GM12878 (cell line): ENCODE data around the gene ADAMTSL1. TPM values are rescaled to one million over a fixed set of nuclear protein-coding genes. Genes with fewer than 3 reads are reported as not detected.

Experiments
- ATAC-seq: fragments of 200-7000 bp; cut with Tn5 transposase; 3 replicates; pipeline ENCODE4 v1.9.1; 2020; ENCODE audit warnings: mild to moderate bottlenecking, moderate library complexity
- BruUV-seq: library from RNA; stranded (reverse); fragments of 400-500 nt; replicated peaks from 2 replicates; lab custom pipeline; 2021; lab: Mats Ljungman, UMichigan
- CTCF ChIA-PET: fragments of 300-600 bp; sonication (Branson Sonifier 250); formaldehyde crosslinking; extraction: SDS; loops from one replicate; lab custom pipeline; 2021; ENCODE audit warnings: inconsistent platforms; lab: Yijun Ruan, JAX
- POLR2A ChIA-PET: fragments of 350-600 bp; formaldehyde crosslinking; extraction: SDS; loops from one replicate; lab custom pipeline; 2021; ENCODE audit warnings: inconsistent platforms; lab: Charles Lee
- RAD21 ChIA-PET: fragments of 300-600 bp; sonication (Branson Sonifier 250); formaldehyde crosslinking; loops from one replicate; lab custom pipeline; 2023; ENCODE audit warnings: antibody characterized with exemption; ENCODE audit not compliant: unreplicated experiment; lab: Charles Lee
- SMC1A ChIA-PET: fragments of 300-600 bp; sonication (Branson Sonifier 250); formaldehyde crosslinking; loops from one replicate; lab custom pipeline; 2023; ENCODE audit not compliant: unreplicated experiment, uncharacterized antibody; lab: Charles Lee
- DNase-seq: peaks from one replicate; pipeline ENCODE4 v3.0.0-alpha.2; 2011; ENCODE audit warnings: low read depth, low spot score
- FAIRE-seq: peaks from 3 replicates; lab custom pipeline; 2011; peaks lifted over from hg19 to GRCh38; lab: Jason Lieb, UNC
- H2AFZ ChIP-seq: 2 replicates; pipeline ENCODE4 v1.6.0; 2011; ENCODE audit warnings: low read depth, low read length, control low read depth; ENCODE audit not compliant: control insufficient read depth
- H3K27ac ChIP-seq: 2 replicates; pipeline ENCODE4 v1.5.1; 2011; ENCODE audit warnings: control low read depth; ENCODE audit not compliant: control insufficient read depth, insufficient read depth
- H3K27me3 ChIP-seq, 2 experiments: replicated peaks in 1 of 2; 2 replicates each; pipeline versions ENCODE4 v1.6.0 to v1.6.1; 2011; ENCODE audit warnings: low read length in 1 of 2; ENCODE audit not compliant: control insufficient read depth in 2 of 2, insufficient read depth in 2 of 2
- H3K36me3 ChIP-seq, 2 experiments: 2 replicates each; pipeline ENCODE4 v1.5.1; 2011; ENCODE audit warnings: low read length in 1 of 2; ENCODE audit not compliant: control insufficient read depth in 2 of 2, insufficient read depth in 2 of 2
- H3K4me1 ChIP-seq: 2 replicates; pipeline ENCODE4 v1.6.1; 2011; ENCODE audit warnings: mild to moderate bottlenecking, low read length, moderate library complexity, mixed read lengths; ENCODE audit not compliant: control insufficient read depth, insufficient read depth
- H3K4me2 ChIP-seq: 2 replicates; pipeline ENCODE4 v1.6.0; 2011; ENCODE audit warnings: control low read depth; ENCODE audit not compliant: control insufficient read depth, insufficient read depth
- H3K4me3 ChIP-seq: fragments of 200-600 bp; sonication (generic); 2 replicates; pipeline ENCODE4 v1.5.1; 2016
- H3K79me2 ChIP-seq: 2 replicates; pipeline ENCODE4 v1.6.0; 2011; ENCODE audit warnings: low read length; ENCODE audit not compliant: control insufficient read depth, insufficient read depth
- H3K9ac ChIP-seq: 2 replicates; pipeline ENCODE4 v1.8.0; 2011; ENCODE audit warnings: low read length, control low read depth, mixed read lengths; ENCODE audit not compliant: control insufficient read depth, insufficient read depth
- H3K9me3 ChIP-seq: replicated peaks from 3 replicates; pipeline ENCODE4 v1.5.1; 2011; ENCODE audit warnings: mild to moderate bottlenecking, low read length; ENCODE audit not compliant: control insufficient read depth, insufficient read depth
- H4K20me1 ChIP-seq: 2 replicates; pipeline ENCODE4 v1.6.0; 2011; ENCODE audit not compliant: control insufficient read depth, insufficient read depth
- CBX3 ChIP-seq: fragments of 200-600 bp; sonication (generic); IDR thresholded peaks from 2 replicates; pipeline ENCODE4 v1.6.1; 2016; ENCODE audit warnings: low read depth, borderline replicate concordance
- EGR1 ChIP-seq, 2 experiments: IDR thresholded peaks; 1 replicate in 1 of 2; 2 replicates in 1 of 2; pipeline ENCODE4 v1.6.1; 2011 to 2012; ENCODE audit warnings: low read depth in 2 of 2, low read length in 2 of 2, borderline replicate concordance in 1 of 2, mild to moderate bottlenecking in 1 of 2, moderate library complexity in 1 of 2
- ESRRA ChIP-seq: IDR thresholded peaks from 2 replicates; pipeline ENCODE4 v1.6.1; 2012; ENCODE audit warnings: mild to moderate bottlenecking, low read length, improper control_type of control experiment
- HDAC6 ChIP-seq: fragments of 200-600 bp; sonication (generic); IDR thresholded peaks from one replicate; pipeline ENCODE4 v1.8.0; 2017; ENCODE audit warnings: antibody characterized with exemption; ENCODE audit not compliant: unreplicated experiment
- MYC ChIP-seq: IDR thresholded peaks from 2 replicates; pipeline ENCODE4 v1.6.1; 2011; ENCODE audit warnings: mild to moderate bottlenecking, low read length, moderate library complexity, inconsistent platforms; ENCODE audit not compliant: insufficient read depth, insufficient replicate concordance, insufficient read length, severe bottlenecking
- NRF1 ChIP-seq: conservative IDR thresholded peaks from 2 replicates; pipeline ENCODE4 v1.6.1; 2011; ENCODE audit warnings: mild to moderate bottlenecking, low read depth, low read length, improper control_type of control experiment
- POU2F2 ChIP-seq: IDR thresholded peaks from 3 replicates; pipeline ENCODE4 v1.6.1; 2011; ENCODE audit warnings: low read depth, mild to moderate bottlenecking, low read length, borderline replicate concordance
- SMAD5 ChIP-seq: IDR thresholded peaks from 2 replicates; pipeline ENCODE4 v1.6.1; 2016; ENCODE audit warnings: antibody characterized with exemption, low read depth
- TCF3 ChIP-seq: IDR thresholded peaks from 2 replicates; pipeline ENCODE4 v1.6.1; 2012; ENCODE audit warnings: low read depth, mild to moderate bottlenecking, low read length, borderline replicate concordance; ENCODE audit not compliant: insufficient read depth
- ZNF384 ChIP-seq: IDR thresholded peaks from 2 replicates; pipeline ENCODE4 v1.6.1; 2012; ENCODE audit warnings: low read depth, mild to moderate bottlenecking, low read length, improper control_type of control experiment, borderline replicate concordance
- WGBS: methylation state at CpG from one replicate; pipeline ENCODE4 v1.1.6; 2016; ENCODE audit warnings: low lambda C conversion rate; ENCODE audit not compliant: insufficient replicate concordance, insufficient coverage; ENCODE audit errors: missing lambda C conversion rate; 5-methylcytosine and 5-hydroxymethylcytosine counted together
- in situ Hi-C: fragments of 300-500 bp; cut with MboI; formaldehyde crosslinking; loops from 9 replicates; pipeline ENCODE4 v1.14.3; 2018; ENCODE audit warnings: mixed read lengths
- intact Hi-C: fragments of 100-400 bp; cut with micrococcal nuclease; formaldehyde crosslinking; loops from one replicate; pipeline ENCODE4 v1.14.2; 2022; ENCODE audit not compliant: unreplicated experiment
- polyA plus RNA-seq, 11 experiments: library from polyadenylated mRNA; depleted of rRNA in 4 of 11; unstranded in 6 of 11; stranded (reverse) in 5 of 11; fragments of >200 nt; fragmentation: Nextera tagmentation in 4 of 11; fragmentation: Illumina TruSeq in 1 of 11; extraction: Ambion mirVana in 4 of 11; extraction: Trizol in 1 of 11; gene quantifications; 1 replicate in 1 of 11; 2 replicates in 10 of 11; pipeline versions ENCODE4 v1.2.1 to v1.2.3, GENCODE V29; 2011 to 2016; ENCODE audit warnings: inconsistent platforms in 2 of 11, missing spikeins in 2 of 11, low read depth in 1 of 11
- total RNA-seq, 4 experiments: library from RNA; depleted of rRNA in 3 of 4; stranded (reverse); fragments of >200 nt in 3 of 4; fragmentation: Illumina TruSeq in 1 of 4; extraction: Trizol in 1 of 4; gene quantifications; 2 replicates each; pipeline versions ENCODE4 v1.2.1 to v1.2.3, GENCODE V29; 2013 to 2021
- TF ChIP-seq, protein P1 (sequence below): fragments of 450-650 bp; IDR thresholded peaks from 2 replicates; pipeline ENCODE4 v1.6.1; 2014; ENCODE audit warnings: mild to moderate bottlenecking
- TF ChIP-seq, protein P2 (sequence below): IDR thresholded peaks from 2 replicates; pipeline ENCODE4 v1.6.1; 2012; ENCODE audit warnings: low read length, inconsistent platforms

Gene ADAMTSL1
- total and polyA plus RNA-seq, 10 of the 15 experiments (the other 5 are each of a cell fraction or from before 2014, with no cell fraction given): 0.01 to 0.10 (median 0.07) TPM; not detected in 6

DNA sequence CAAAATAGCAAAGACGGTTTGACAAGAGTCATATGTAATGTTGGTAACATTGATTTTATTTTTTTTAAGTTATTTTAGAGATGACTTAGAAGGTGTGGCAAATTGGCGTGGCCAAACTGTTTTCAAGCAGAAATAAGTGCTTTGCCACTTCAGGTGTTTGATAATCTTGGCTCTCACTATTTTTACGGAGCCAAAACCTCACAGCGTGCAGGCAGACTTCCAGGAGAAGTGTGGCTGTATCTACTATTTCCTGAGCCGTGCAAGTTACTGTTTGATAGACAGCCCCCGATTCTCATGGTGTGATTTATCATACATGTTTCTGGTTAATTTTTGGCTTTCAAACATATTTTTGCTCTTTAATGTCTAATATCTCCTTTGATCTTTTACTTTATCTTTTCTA lies 269.5 kb downstream of the ADAMTSL1 start:
- 72% methylated on average over 6 of the region's 6 CpGs for WGBS
- H3K36me3 ChIP-seq: no peaks in the 10 kb centered on the region
- CTCF ChIA-PET: no interaction called here
- SMC1A ChIA-PET: interaction anchor here (1.3 kb wide), 1 partner anchor 991 kb away, joined by 3 read pairs; no protein-coding TSS in a partner anchor
- no peaks in the 10 kb centered on the region for H3K9me3 ChIP-seq
- DNase-seq: no peak
- no peak for FAIRE-seq
- H4K20me1 ChIP-seq: no peaks in the 10 kb centered on the region
- intact Hi-C loops (no loop called here), in situ Hi-C loops (no loop called here)
- H3K9ac ChIP-seq: no peak overlapping the region
- POLR2A ChIA-PET: no interaction called here
- no peaks in the 10 kb centered on the region for H3K79me2 ChIP-seq
- H3K27ac ChIP-seq: no peak overlapping the region
- RAD21 ChIA-PET: no interaction called here
- no peak overlapping the region for H3K4me3 ChIP-seq
- no peak overlapping the region for H2AFZ ChIP-seq
- H3K27me3 ChIP-seq: no peaks in the 10 kb centered on the region
- BruUV-seq: no TSS peak
- no peak for ATAC-seq
- no peaks in the 10 kb centered on the region for H3K4me1 ChIP-seq
- no peak for TF ChIP-seq NRF1
- TF ChIP-seq CBX3: no peak
- no peak for TF ChIP-seq MYC
- TF ChIP-seq, protein P1, sequence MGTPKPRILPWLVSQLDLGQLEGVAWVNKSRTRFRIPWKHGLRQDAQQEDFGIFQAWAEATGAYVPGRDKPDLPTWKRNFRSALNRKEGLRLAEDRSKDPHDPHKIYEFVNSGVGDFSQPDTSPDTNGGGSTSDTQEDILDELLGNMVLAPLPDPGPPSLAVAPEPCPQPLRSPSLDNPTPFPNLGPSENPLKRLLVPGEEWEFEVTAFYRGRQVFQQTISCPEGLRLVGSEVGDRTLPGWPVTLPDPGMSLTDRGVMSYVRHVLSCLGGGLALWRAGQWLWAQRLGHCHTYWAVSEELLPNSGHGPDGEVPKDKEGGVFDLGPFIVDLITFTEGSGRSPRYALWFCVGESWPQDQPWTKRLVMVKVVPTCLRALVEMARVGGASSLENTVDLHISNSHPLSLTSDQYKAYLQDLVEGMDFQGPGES: no peak
- no peak for TF ChIP-seq ZNF384
- no peak for TF ChIP-seq TCF3
- TF ChIP-seq EGR1 (IDR thresholded peaks at IDR 0.05; ENCODE audit: borderline replicate concordance in 1 of 2, low read depth in 2 of 2, low read length in 2 of 2): no peak
- TF ChIP-seq, protein P2, sequence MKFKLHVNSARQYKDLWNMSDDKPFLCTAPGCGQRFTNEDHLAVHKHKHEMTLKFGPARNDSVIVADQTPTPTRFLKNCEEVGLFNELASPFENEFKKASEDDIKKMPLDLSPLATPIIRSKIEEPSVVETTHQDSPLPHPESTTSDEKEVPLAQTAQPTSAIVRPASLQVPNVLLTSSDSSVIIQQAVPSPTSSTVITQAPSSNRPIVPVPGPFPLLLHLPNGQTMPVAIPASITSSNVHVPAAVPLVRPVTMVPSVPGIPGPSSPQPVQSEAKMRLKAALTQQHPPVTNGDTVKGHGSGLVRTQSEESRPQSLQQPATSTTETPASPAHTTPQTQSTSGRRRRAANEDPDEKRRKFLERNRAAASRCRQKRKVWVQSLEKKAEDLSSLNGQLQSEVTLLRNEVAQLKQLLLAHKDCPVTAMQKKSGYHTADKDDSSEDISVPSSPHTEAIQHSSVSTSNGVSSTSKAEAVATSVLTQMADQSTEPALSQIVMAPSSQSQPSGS: no peak
- no peak for TF ChIP-seq SMAD5
- no peak for TF ChIP-seq ESRRA
- no peak for TF ChIP-seq POU2F2
- no peak for TF ChIP-seq HDAC6
- TF ChIP-seq, all 136 proteins: peak for 0
- H3K4me2 ChIP-seq: no peak overlapping the region
